T47D (cell line): ENCODE data around the gene POLE3.
"Not testable (repeated sequence)": the region's sequence is repeated elsewhere in the genome, so short reads cannot be mapped to it uniquely, and the experiment has no call there.

Experiments
- DNase-seq, 2 experiments: peaks; one replicate each; pipeline versions ENCODE4 v3.0.0 to v3.0.0-alpha.2; 2011 to 2012; ENCODE audit warnings: low read depth in 1 of 2, low spot score in 1 of 2
- JUND ChIP-seq: IDR thresholded peaks from 2 replicates; pipeline ENCODE4 v1.6.1; 2012; ENCODE audit warnings: low read depth
- in situ Hi-C: cut with HindIII; loops from 2 replicates; pipeline ENCODE4 v1.10.0; 2016; ENCODE audit warnings: low sequenced_read_pairs, low pct_unique_long_range_greater_than_20kb

The POLE3 gene

GRCh38 chr9:113376634-113377567 is 33.6 kb downstream of the POLE3 start, which contains the start of gene HDHD3:
Gene HDHD3, minus strand, starts transcription at chr9:113376986. Its CDS starts 2,632 bp downstream, at chr9:113374354.
- in situ Hi-C loops: no loop called here
- no peak for TF ChIP-seq JUND
- DNase-seq: peak; percentile 79 to 88

DNA sequence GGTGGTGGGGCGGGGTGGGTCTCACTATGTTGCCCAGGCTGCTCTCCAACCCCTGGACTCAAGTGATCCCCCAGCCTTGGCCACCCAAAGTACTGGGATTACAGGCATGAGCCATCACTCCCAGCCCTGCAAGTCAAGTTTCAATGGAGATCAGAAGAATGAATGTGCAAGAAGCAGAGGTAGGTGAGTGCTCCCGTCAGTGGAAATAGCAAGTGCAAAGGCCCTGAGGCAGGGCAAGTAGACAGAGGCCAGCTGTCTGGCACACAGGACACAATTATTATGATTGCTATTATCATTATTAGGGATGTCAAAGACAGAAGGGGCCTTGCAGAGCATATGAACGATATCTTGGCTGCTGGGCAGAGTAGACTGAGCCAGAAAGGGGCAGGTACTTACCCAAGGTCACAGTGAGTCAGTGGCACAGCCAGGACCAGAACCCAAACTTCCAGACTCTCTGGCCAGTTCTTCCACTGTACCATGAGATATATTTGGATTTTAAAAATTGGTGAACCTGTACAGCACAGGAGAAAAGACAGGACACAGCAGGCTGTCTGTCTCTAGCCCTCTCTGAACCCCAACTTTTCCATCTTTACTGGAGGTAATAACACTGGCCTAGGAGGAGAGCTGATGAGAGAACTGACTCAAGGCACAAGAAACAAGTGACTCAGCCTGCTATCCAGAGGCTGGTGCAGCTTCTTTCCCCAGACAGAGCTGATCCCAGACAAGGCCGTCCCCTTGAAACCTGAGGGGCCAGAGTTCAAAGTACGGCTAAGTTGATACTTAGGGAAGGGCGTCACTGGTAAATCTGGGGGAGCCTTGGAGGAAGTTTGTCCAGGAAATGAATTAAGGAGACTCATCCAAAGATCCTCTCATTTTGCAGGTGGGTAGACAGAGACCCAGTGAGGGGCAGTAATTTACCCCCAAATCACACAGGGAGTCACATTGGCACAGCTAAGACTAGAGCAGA is 35.1 kb downstream of the POLE3 start:
- no peak for TF ChIP-seq JUND
- DNase-seq: no peak
- in situ Hi-C loops: no loop called here

GRCh38 chr9:113373676-113374392 is 36.6 kb downstream of the POLE3 start:
- TF ChIP-seq JUND: no peak
- DNase-seq: no peak
- in situ Hi-C loops: no loop called here

- no peak for TF ChIP-seq JUND
- in situ Hi-C loops: no loop called here
- DNase-seq: no peak
Observed at GRCh38 chr9:113373256-113373655, 37.2 kb downstream of the POLE3 start.

DNA sequence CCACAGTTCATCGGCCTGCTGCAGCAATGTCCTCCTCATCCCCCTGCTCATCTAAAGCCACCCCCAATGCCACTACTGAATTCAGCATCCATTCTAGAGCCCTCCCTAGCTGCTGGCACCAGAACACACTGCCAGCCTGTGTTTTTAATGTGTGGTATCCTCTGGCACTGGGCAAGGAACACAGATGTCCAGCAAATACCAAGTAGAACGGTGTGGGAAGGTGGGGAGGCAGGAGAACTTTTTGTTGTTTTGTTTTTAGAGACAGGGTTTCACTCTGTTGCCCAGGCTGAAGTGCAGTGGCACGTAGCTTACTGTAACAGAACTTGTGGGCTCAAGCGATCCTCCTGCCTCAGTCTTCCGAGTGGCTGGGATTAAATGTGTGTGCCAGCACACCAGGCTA is 38.4 kb downstream of the POLE3 start:
- no peak for TF ChIP-seq JUND
- in situ Hi-C loops: no loop called here
- DNase-seq: no peak

- no peak for DNase-seq
- no peak for TF ChIP-seq JUND
- in situ Hi-C loops: no loop called here
Observed at GRCh38 chr9:113370806-113371325, 39.6 kb downstream of the POLE3 start.

GRCh38 chr9:113369855-113370140 is 40.7 kb downstream of the POLE3 start:
- in situ Hi-C loops: no loop called here
- DNase-seq: no peak
- TF ChIP-seq JUND: no peak

DNA sequence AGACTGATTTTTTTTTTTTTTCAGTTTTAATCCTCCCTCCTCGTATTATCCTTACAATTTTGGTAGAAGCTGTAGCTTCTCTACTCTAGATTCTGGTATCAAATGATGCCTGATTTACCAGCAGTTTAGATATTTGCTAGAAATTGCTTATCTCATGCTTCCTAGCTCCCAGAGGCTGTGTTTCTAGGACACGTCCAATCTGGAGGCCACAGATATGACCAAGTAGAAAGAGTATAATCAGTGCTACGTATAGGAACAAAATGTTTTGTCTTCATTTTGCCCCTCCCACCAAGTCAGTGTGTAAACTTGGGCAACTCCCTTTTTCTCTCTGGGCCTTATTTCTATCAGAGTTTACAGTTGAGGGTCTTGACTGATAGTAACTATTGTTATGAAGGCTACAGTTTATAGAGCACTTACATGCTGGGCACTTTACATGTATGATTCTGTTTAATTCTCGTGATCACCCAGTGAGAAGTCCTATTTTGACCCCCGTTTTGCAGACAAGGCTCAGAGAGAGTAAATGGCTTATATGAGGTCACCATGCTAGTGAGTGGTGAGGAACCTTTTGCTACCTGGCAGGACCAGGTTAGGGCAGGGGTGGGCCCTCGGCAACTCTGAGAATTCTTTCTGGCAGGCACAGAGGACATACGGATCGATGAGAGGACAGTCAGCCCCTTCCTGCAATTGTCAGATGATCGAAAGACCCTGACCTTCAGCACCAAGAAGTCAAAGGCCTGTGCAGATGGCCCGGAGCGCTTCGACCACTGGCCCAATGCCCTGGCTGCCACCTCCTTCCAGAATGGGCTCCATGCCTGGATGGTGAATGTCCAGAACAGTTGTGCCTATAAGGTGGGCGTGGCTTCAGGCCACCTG is 41.3 kb downstream of the POLE3 start:
- in situ Hi-C loops: no loop called here
- TF ChIP-seq JUND: no peak
- no peak for DNase-seq

DNA sequence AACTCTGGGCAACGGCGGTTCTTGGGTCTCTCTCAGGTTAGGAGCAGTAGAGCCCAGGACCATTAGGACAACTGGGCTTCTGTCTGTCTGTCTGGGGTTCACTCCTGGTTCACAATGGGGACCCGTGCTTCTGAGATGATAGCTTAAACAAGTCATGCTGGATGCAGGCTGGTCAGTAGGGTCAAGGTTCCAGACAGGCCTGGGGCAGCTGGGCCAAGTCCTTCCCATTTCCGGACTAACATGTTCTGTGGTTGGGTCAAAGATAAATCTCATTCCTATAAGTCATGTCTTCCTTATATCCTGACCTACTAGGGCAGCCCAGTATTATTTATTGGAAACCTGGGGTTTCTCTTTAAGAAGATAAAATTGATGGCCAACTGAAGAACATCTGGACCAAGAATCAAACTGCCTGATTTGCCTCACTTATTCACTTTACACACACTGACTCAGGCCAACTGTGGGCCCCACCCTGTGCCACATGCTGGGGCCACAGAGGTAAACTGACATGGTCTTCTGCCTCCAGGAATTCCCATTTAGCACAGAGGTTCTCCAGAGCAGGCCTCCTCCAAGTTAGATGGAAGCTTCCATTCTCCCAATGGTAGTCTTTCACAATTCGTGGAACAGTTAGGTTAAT is 42.0 kb downstream of the POLE3 start:
- no peak for TF ChIP-seq JUND
- in situ Hi-C loops: no loop called here
- DNase-seq: no peak

DNA sequence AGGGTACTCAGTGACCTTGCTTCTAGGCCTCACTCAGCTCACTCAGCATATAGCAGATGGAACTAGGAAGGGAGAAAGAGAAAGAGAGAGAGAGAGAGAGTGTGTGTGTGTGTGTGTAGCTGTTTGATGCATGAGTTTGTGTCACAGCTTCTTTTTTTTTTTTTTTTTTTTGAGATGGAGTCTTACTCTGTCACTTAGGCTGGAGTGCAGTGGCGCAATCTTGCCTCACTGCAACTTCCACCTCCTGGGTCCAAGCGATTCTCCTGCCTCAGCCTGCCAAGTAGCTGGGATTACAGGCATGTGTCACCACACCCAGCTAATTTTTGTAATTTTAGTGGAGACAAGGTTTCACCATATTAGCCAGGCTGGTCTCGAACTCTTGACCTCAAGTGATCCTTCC is 44.8 kb downstream of the POLE3 start:
- in situ Hi-C loops: not testable (repeated sequence)

GRCh38 chr9:113364951-113365350 is 45.5 kb downstream of the POLE3 start:
- in situ Hi-C loops: no loop called here
- no peak for DNase-seq
- no peak for TF ChIP-seq JUND

More for the DNA sequence above, 44.8 kb downstream of the POLE3 start:
- DNase-seq: not testable (repeated sequence)
